Keratinocyte (primary cell): Measurements from ENCODE around the gene AGPS.

Experiments used
- CTCF ChIP-seq, 3 experiments: IDR thresholded peaks in 1 of 3; conservative IDR thresholded peaks in 1 of 3; optimal IDR thresholded peaks in 1 of 3; 2 replicates in 2 of 3; 3 replicates in 1 of 3; pipeline versions ENCODE3 to v1.5.1; 2011; ENCODE audit warnings: low read length in 3 of 3, mild to moderate bottlenecking in 3 of 3, moderate library complexity in 2 of 3, control low read depth in 1 of 3, inconsistent platforms in 1 of 3; ENCODE audit not compliant: insufficient read depth in 2 of 3; ENCODE audit errors: extremely low read depth in 1 of 3
- EZH2 ChIP-seq: IDR thresholded peaks from one replicate; pipeline ENCODE4 v1.6.1; 2012; ENCODE audit warnings: inconsistent platforms, mild to moderate bottlenecking, low read length, moderate library complexity

GRCh38 chr2:177393203-177393755, 706 bp downstream of the AGPS start:
- TF ChIP-seq CTCF (optimal IDR thresholded peaks at IDR 0.05 in 1 of 3, IDR thresholded peaks at IDR 0.05 in 1 of 3, conservative IDR thresholded peaks at IDR 0.05 in 1 of 3; ENCODE audit: extremely low read depth in 1 of 3, insufficient read depth in 2 of 3, low read length in 3 of 3), result no peak
- no peak for TF ChIP-seq EZH2
